GM19467 (cell line): ENCODE measurements around the gene SNX9.
"Not testable (repeated sequence)": the region's sequence is repeated elsewhere in the genome, so short reads cannot be mapped to it uniquely, and the experiment has no call there.

ENCODE experiments used
- ATAC-seq: cut with Tn5 transposase; IDR thresholded peaks from one replicate; pipeline ENCODE4 v1.9.1; 2021; ENCODE audit warnings: mild to moderate bottlenecking, moderate library complexity; ENCODE audit not compliant: unreplicated experiment

SNX9 gene

GRCh38 chr6:157853902-157854502 lies 31.0 kb downstream of the SNX9 start:
- no peak for ATAC-seq

DNA sequence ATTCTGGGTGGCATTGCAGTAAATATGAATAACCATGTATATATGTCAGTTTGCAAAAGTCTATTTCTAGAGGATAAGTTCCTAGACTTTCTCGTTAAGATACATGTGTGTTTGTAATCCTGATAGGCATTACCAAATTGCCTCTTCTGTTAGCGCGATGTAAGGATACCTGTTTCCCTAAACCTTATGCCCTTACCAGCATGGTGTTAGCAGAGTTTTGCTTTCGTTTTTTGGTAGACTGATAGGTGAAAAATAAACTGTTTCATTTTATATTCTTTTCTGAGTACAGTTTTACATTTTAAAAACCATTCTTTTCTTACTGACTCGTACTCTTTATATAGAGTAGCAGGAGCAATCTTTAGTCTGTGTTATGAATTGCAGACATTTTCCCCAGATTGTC lies 32.3 kb downstream of the SNX9 start:
- no peak for ATAC-seq

GRCh38 chr6:157855804-157856203 lies 32.8 kb downstream of the SNX9 start:
- ATAC-seq: not testable (repeated sequence)

DNA sequence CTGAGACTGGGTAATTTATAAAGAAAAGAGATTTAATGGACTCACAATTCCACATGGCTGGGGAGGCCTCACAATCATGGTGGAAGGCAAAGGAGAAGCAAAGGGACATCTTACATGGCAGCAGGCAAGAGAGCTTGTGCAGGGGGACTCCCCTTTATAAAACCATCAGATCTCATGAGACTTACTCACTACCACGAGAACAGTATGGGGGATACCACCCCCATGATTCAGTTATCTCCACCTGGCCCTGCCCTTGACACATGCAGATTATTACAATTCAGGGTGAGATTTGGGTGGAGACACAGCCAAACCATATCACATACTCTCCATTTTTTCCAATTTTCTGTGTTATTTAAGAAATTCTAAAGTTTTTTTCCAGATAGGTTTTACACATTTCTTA lies 35.6 kb downstream of the SNX9 start:
- not testable (repeated sequence) for ATAC-seq

GRCh38 chr6:157859775-157860504 lies 36.9 kb downstream of the SNX9 start:
- ATAC-seq: no peak

DNA sequence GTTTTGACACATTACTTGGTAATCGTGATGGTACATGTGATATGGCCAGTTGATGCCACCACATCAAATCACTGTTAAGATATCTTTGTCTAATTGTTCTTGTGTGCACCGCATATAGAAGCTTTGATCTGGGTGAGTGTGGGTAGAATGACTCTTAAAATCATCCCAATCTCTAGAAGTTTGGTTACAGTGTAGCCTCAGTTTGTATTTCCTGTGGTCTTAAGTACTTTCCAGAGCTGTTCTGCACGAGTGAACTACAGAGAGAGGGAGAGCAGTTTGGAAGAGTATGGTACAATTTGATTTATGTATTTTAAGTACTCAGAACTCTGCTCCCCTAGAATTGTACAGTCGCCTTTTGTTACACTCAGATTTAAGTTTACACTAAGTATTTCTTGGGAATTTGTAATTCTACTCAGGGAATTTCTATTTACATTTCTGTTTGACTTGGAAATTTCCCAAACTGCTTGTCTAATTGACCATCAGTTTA lies 37.5 kb downstream of the SNX9 start:
- ATAC-seq: no peak

DNA sequence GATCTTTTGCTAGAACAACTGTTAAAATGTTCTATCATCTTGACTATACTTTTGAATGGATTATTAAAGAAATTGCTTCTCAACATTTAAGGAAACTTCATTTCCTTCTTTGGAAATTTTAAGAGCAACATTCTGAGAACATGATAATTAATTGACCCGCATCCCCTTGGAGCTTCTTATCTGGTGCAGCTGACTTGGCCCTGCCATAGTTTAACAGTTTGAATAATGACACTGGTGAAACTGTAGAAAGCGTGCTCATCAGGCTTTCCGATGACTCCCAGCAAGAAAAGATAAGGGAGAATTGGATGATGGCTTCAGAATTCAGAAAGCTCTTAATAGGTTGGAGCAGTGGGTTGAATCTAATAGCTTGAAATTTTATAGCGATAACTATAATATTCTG lies 38.1 kb downstream of the SNX9 start:
- no peak for ATAC-seq

GRCh38 chr6:157861814-157862213 lies 38.8 kb downstream of the SNX9 start:
- no peak for ATAC-seq

DNA sequence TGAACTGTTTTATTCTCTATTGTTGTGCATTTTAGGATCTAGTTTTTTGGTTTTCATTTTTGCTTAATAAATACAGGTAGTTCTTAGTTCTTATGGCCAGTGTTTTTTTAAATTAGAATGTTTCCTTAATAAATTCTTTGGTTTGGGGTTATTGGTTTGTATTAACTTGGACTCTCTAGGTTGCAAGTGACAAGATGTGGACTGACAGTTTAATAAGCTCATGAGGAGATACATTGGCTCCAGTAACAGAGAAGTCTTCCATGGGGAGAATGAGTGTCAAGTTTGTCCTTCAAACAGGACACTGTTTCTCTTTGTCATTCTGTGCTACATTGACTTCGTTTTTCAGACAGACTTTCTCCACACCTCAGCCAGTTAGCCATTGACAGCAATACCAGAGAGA lies 39.7 kb downstream of the SNX9 start:
- no peak for ATAC-seq

DNA sequence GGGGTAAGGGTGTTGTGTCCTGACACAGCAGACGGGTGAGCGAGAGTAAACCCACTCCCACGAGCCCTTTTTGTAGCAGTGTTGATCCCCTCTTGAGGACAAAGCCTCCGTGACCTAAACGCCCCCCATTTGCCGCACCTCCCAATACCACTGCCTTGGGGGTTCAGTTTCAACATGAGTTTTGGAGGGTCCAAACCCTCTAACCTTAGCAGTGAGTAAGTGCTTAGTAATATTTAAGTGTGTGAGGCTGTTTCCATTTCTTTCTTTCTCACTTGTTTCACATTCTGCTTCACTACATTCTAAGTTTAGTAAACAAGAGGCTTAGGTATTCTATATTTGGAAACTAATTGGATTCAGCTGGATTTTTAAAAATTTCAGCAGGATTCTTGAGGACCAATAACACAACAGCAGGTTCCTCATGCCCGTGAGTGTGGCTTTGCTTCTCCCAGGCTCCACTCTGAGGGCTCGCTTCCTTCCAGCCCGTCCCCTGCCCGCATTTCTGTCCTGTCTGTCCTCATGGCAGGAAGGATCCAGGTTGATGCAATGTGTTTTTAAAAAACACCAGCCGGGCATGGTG lies 41.2 kb downstream of the SNX9 start:
- ATAC-seq: no peak

DNA sequence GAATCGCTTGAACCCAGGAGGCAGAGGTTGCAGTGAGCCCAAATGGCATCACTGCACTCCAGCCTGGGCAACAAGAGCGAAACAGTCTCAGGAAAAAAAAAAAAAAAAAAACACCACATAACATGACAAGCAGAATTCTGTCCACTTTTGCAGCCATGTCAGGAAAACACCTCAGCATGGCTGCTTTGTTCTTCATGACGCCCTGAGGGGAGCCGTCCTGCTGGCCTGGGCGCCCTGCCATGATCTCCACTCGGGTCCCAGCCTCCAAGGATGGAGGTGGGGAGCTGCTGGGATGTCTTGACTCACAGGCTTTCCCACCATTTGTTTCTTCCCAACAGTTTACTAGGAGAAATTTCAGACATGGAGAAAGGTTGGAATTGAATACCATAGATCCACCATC lies 42.2 kb downstream of the SNX9 start:
- ATAC-seq: no peak

DNA sequence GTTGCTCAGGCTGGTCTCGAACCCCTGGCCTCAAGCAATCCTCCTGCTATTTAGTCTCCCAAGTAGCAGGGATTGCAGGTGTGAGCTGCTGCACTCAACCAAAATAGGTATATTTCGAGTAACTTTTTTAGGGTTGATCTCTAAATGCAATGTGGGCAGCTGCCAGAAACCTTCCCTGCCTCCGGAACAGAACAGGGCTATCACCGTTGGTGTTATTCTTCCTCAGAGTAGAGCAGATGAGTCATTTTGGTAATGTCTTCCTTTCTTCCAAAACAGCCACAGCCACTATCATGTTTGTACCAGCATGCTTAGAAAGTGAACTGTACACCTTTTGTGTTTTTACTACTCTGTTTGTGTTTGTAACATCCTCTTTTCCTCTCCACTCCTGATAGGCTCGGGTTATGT lies 44.1 kb downstream of the SNX9 start:
- no peak for ATAC-seq

DNA sequence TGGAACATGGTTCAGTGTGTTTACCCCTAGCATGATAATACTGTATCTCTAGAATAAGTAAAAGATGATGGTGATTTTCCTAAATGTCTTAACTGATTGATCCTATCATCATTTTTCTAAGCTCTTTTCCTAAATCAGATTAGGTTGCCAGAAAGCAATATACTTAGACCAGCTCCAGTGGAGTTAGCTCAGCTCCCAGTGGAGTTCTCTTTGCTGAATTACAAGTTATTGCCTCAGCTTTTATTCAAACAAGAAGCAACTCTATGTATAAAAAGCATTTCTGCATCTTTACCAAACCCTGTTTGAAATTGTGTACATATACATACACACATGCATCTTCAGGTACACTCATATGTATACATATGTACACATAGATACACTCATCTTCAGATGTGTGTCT lies 44.9 kb downstream of the SNX9 start:
- ATAC-seq: no peak

DNA sequence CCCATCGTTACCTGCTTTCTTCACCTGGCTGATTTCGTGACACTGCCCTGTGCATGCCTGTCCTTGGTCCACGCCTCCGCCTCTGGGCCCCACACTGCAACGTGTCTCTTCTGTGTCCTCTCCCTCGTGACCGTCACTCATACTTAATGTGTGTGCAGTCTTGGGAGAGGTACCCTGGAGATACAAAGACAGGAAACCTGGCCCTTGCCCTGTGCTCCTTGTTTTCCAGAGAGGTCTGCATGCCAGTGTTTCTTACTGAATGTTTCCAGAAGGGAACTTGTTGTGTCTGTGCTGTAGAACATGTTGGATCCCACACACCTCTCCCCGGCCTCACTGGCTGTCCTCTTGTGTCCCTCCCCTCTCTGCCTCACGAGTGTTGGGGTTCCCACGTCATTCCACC lies 45.8 kb downstream of the SNX9 start:
- no peak for ATAC-seq

DNA sequence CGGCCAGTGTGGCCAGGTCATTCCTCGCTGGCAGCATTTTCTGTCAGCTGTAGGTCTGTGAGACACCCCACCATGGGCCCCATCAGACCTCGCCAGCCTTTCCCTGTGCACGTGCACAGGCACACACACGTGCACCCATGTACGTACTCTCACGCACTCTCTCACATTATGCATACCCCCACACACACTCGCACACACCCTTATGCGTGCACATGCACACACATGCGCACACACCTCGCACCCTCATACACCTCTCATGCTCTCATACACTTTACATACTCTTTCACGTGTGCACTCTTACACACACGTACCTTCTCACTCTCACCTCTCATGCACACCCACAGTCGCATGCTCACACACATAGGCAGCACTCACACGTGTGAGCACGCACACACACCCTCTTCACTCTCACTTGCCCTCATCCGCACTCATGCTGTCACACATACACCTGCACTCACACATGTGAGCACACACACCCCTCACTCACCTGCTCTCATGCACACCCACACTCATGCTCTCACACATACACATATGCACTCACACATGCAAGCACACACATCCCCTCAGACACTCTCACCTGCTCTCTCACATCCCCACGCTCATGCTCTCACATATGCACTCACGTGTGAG lies 46.7 kb downstream of the SNX9 start:
- no peak for ATAC-seq

DNA sequence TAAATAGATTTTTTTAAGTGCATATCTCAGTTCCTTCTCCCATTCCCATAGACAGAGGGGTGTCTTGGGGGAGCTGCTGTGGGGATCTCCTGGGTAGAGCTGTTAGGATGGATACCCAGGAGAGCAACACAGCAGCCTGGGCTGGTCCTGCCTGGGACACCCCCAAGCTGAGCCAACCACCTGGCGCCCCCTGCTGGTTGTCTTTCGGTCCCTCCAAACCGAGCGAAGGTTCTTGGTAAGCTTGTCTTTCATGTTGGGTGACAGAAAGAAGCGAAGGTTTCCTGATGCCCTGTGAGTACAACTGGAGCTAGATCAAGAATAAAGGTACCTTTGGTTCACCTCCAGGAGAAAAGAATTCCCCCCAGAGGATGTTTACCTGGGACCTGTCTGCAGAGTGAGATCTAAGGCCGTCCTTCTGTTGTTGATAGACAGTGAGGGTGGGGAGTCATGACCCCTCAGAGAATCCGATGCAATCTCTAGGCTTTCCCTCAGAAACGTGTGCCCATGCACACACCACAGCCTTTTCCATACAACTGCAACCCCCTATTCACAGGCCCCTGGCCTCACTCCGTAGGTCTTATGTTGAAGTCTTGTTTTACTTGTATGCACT lies 50.8 kb downstream of the SNX9 start:
- ATAC-seq: no peak

DNA sequence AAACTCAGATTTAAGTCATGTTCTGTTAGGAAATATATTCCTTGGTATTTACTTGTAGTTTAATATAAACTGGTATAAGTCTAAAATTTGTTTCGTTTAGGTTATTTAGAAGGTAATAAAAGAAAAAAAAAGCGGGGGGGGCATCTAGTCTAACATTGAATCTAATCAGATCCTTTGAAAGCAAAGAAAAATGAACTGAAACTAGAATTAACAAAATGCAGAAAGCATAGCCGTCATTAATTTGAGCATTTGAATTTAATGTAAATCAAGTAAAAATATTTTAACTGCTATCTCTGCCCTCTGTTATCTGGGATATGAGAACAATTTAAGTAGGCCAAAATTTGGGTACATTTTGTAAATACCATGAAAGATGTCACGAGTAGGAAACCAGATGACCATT lies 54.1 kb downstream of the SNX9 start:
- no peak for ATAC-seq

GRCh38 chr6:157877573-157878438 lies 54.8 kb downstream of the SNX9 start:
- no peak for ATAC-seq

DNA sequence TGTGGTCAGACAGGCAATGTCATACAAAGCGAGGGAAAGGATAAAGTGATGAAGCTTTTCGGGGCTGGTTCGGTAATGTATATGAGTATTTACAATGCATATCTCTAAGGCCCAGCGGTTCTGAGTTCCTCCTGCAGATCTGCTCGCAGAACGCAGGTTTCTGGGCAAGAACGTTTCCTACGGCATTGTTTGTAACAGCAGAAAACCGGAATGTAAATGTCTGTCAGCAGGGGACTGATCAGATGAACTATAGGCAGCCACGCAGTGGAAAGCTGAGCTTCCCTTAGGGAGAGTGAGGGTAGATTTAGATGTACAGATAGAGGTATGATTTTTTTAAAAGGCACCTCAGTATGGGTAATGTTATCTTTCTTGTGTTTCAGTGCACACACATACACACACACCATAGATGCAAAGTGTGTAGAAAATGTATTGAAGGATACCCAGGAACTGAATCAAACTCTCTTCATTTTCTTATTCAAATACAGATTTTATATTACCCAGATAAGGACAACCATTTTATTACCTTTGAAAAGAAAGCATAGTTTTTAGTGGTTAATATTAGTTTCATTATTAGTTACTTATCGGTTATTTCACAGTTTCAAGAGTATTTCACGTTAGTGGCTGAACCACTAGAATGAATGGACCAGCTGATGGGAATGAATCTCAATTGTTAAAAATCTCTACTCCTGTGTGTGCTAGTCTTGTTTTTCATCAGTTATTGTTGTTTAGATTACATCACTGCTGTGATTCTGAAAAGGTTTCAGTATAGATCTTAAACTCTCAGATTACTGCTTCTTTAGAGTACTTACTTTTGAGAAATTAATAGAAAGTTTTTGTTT lies 56.2 kb downstream of the SNX9 start:
- ATAC-seq: peak; percentile 82

DNA sequence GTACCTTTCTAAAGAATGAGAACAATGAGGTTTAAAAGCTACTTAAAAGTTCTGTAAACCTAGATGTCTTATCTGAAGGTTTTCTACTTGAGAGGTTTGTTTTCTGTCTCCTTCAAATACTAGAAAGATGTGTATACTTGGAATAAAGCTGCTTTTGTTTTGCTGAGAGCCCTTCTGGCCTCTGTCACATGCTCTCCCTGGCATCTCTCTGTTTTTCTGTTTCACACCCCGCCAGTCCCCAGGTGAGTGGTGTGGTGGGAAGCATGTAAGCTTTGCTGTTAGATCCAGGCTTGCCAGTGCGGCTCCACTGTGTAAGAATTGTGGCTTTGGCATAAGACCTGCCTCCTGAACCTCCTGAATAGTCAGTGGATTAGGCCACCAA lies 56.8 kb downstream of the SNX9 start:
- ATAC-seq: peak; percentile 45
